Muscle layer of duodenum (tissue), 2 donors: ENCODE data around the gene RNF208.

Experiments used
- H3K27ac ChIP-seq: one replicate; pipeline ENCODE4 v1.7.0; 2013; ENCODE audit warnings: mild to moderate bottlenecking, low read length
- H3K27me3 ChIP-seq: one replicate; pipeline ENCODE4 v1.7.0; 2013; ENCODE audit warnings: low read depth, mild to moderate bottlenecking, control low read depth, low read length
- H3K36me3 ChIP-seq, 2 donors: one replicate each; pipeline ENCODE4 v1.7.0; 2013; ENCODE audit warnings: low read length in 2 of 2, control low read depth in 1 of 2, mild to moderate bottlenecking in 1 of 2; ENCODE audit not compliant: insufficient read depth in 2 of 2, control insufficient read depth in 1 of 2
- H3K4me1 ChIP-seq, 2 donors: one replicate each; pipeline ENCODE4 v1.7.0; 2013; ENCODE audit warnings: low read length in 2 of 2, mild to moderate bottlenecking in 2 of 2, control low read depth in 1 of 2, moderate library complexity in 1 of 2; ENCODE audit not compliant: insufficient read depth in 2 of 2, control insufficient read depth in 1 of 2
- H3K4me3 ChIP-seq, 2 donors: one replicate each; pipeline ENCODE4 v1.7.0; 2013; ENCODE audit warnings: low read length in 2 of 2, low read depth in 1 of 2, mild to moderate bottlenecking in 1 of 2
- H3K9me3 ChIP-seq, 2 donors: one replicate each; pipeline ENCODE4 v1.7.0; 2013; ENCODE audit warnings: low read length in 2 of 2, control low read depth in 1 of 2, mild to moderate bottlenecking in 1 of 2; ENCODE audit not compliant: control insufficient read depth in 1 of 2
- donor health status: healthy.

RNF208 gene

DNA sequence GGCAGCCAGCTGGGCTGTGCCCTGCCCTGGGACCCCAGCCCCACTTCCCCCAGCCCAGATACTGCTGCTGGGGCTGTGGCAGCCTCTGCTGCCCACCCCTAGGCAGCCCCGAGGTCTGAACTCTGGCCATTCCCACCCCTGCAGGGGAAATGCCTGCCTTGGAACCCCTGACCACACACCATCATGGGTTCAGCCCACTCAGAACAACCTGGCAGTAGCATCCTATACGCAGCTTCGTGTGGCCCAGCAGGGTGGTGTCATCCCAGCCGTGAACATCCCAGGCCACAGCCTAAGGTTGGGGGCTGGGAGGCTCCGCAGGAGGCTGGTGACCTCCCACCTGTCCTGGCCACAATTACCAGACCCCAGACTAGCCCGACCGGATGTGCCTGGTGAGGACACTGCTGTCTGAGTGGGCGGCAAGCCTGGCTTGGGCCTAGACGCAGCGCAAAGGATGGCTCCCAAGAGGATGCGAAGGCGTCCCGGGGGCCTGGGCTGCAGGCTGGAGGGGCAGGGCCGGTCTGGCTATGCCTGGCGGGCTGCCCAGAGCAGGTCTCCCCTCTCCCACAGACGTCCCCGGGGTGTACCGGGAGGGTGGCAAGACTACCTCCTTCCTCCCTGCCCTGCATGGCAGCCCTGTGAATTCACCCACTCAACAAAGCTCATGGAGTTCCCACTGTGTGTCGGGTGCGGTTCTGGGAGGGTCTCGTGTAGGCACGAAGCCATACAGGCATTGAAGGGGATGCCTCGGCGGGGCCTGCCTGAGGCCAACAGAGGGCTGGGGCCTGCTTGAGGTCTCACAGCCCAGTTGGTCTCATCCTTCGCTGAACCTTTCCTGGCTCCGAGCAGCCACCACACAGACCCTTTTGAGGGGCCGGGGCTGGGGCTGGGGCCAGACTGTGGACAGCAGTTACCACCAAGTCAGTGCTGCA lies 7.2 kb upstream of the RNF208 start:
- Histone ChIP-seq H3K27ac (no peak overlapping the region), H3K27me3 (peaks cover 11% of the 10 kb centered on the region), H3K4me3 (no peak overlapping the region), H3K4me1 (peaks cover 0 to under 1% of the 10 kb centered on the region in 2 donors), H3K36me3 (no peaks in the 10 kb centered on the region), H3K9me3 (no peaks in the 10 kb centered on the region)

DNA sequence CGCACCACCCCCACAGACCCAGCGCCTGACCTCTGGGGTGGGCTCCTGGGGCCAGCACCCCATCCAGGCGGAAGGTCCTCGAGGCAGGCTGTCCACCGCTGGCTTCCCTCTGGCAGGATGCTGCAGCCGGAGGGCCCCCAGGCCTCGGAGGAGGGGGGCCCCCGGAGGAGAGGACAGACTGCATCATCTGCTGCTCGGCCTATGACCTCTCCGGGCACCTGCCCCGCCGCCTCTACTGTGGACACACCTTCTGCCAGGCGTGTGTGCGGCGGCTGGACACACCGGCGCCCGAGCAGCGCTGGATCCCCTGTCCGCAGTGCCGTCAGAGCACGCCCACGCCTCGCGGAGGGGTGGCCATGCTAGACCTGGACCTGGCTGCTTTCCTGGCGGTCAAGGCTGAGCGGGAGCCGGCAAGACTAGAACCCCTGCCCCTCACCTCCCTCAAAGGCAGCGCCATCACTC lies 6.5 kb upstream of the RNF208 start:
- Histone ChIP-seq H3K9me3 (no peaks in the 10 kb centered on the region), H3K4me1 (peaks cover 0 to 6% of the 10 kb centered on the region in 2 donors), H3K27me3 (peaks cover 11% of the 10 kb centered on the region), H3K36me3 (no peaks in the 10 kb centered on the region), H3K27ac (no peak overlapping the region), H3K4me3 (no peak overlapping the region)

GRCh38 chr9:137227853-137228505 lies 5.9 kb upstream of the RNF208 start:
- H3K36me3 ChIP-seq: no peaks in the 10 kb centered on the region
- H3K4me1 ChIP-seq: peaks cover 0 to 7% of the 10 kb centered on the region in 2 donors
- no peaks in the 10 kb centered on the region for H3K9me3 ChIP-seq
- H3K4me3 ChIP-seq: no peak overlapping the region
- peaks cover 11% of the 10 kb centered on the region for H3K27me3 ChIP-seq
- no peak overlapping the region for H3K27ac ChIP-seq

- H3K27ac ChIP-seq: no peak within 1 kb of the TSS
- H3K4me3 ChIP-seq: no peak within 1 kb of the TSS
- H3K9me3 ChIP-seq: no peaks in the 10 kb centered on the region
- H3K36me3 ChIP-seq: no peaks in the 10 kb centered on the region
- peaks cover 0 to 14% of the 10 kb centered on the region in 2 donors for H3K4me1 ChIP-seq
- H3K27me3 ChIP-seq: peaks cover 11% of the 10 kb centered on the region
These were observed 5.2 kb upstream of the RNF208 start, which contains the start of gene RNF224 for GRCh38 chr9:137227054-137227852. RNF224 (plus strand) TSS chr9:137227502; CDS start chr9:137228336, 834 bp downstream.

DNA sequence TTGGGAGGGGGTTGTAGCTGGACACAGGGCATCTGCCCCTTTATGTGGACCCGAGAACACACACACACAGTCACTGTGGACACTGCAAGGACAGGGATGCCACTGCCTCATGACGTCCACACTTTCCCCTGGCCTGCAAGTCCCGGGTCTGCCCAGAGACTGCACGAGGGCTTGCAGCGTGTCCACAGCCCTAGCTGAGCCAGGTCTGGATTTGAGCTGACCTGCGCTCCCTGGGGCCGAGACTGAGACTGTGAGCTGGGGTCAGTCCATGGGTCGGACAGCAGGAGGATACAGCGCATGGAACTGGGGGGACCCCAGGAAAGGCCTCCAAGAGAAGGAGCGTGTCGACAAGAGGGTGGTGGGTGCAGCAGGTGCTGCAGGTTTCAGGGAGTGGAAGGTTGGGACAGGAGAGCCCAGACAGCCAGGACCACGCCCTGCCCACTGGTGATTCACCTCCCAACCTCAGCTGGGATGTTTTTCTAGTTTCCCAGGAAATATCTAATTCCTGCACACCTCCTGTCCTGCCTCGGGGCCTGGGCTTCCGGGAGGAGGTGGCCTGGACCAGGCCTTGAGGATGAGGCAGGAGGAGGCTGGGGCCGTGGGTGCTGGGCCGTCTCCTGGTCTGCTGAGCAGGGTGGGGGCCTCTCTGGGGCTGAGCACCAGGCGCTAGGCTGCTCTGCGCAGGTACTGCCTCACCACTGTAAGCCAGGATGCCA lies 4.5 kb upstream of the RNF208 start:
- H3K36me3 ChIP-seq: no peaks in the 10 kb centered on the region
- peaks cover 0 to 17% of the 10 kb centered on the region in 2 donors for H3K4me1 ChIP-seq
- no peaks in the 10 kb centered on the region for H3K9me3 ChIP-seq
- H3K27ac ChIP-seq: no peak overlapping the region
- no peak overlapping the region for H3K4me3 ChIP-seq
- H3K27me3 ChIP-seq: peaks cover 11% of the 10 kb centered on the region

DNA sequence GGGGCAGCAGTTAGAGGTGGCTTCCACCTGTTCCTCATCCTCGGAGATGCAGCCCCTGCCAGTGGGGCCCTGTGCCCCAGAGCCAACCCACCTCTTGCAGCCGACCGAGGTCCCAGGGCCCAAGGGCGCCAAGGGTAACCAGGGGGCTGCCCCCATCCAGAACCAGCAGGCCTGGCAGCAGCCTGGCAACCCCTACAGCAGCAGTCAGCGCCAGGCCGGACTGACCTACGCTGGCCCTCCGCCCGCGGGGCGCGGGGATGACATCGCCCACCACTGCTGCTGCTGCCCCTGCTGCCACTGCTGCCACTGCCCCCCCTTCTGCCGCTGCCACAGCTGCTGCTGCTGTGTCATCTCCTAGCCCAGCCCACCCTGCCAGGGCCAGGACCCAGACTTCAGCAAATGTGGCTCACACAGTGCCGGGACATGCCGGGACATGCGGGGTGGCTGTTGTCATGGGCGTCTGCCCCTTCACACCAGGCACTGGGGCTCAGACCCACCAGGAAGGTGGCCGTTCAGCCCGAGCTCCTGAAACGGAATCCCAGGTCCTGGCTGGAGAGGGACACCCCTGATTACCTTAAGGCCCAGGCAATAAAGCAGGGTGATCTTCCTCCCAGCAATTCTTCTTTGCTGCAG lies 3.8 kb upstream of the RNF208 start:
- H3K9me3 ChIP-seq: no peaks in the 10 kb centered on the region
- no peak overlapping the region for H3K27ac ChIP-seq
- peaks cover 0 to 19% of the 10 kb centered on the region in 2 donors for H3K4me1 ChIP-seq
- H3K4me3 ChIP-seq: no peak overlapping the region
- H3K36me3 ChIP-seq: no peaks in the 10 kb centered on the region
- peaks cover 9% of the 10 kb centered on the region for H3K27me3 ChIP-seq

DNA sequence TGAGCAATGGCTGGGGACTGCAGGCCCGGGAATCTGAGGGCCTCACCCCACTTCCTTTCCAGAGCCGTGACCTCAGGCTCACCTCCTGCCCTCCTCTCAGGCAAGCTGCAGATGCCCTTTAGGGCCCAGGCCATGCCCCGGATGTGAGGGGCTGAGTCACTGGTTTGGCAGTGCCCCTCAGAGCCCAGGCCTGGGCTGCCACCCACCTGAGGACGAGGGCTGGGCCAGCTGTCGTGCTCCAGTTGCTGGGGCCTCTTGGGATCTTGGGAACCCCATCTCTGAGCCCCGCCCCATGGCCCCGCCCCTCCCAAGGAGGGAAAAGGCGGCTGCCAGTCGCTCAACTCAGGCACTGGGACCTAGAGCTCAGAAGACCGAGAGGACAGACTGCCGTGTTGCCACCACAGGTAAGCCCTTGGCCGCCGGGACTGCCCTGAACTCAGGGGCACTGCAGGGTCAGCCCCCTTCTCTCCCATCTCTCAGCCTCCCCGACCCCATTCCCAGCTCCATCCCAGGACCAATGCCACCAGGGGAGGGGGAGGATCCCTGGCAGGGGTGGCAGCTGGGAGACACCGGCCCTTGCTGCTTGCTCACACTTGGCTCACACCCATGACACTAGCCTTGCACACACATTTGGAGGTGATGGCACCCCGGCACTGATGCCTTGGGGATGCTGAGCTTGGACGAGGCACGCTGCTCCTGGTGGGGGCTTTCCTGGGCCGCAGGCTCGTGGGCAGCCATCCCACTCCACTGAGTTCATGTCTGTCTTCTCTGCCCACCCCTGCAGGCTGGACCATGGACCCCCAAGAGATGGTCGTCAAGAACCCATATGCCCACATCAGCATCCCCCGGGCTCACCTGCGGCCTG lies 3.0 kb upstream of the RNF208 start, which contains the start of gene CYSRT1:
CYSRT1 (plus strand) TSS at position 345 of the 865 bp plus-strand sequence; CDS start at position 793, 448 bp downstream.
- peaks cover 0 to 19% of the 10 kb centered on the region in 2 donors for H3K4me1 ChIP-seq
- H3K9me3 ChIP-seq: no peaks in the 10 kb centered on the region
- H3K27ac ChIP-seq: peak within 1 kb of the TSS; percentile 60
- no peaks in the 10 kb centered on the region for H3K36me3 ChIP-seq
- peaks cover 9% of the 10 kb centered on the region for H3K27me3 ChIP-seq
- peak within 1 kb of the TSS; percentile 67 to 86 for H3K4me3 ChIP-seq

- H3K9me3 ChIP-seq: no peaks in the 10 kb centered on the region
- peaks cover 0 to 19% of the 10 kb centered on the region in 2 donors for H3K4me1 ChIP-seq
- no peaks in the 10 kb centered on the region for H3K36me3 ChIP-seq
- peak overlapping the region; percentile 67 to 86 for H3K4me3 ChIP-seq
- H3K27me3 ChIP-seq: no peaks in the 10 kb centered on the region
- H3K27ac ChIP-seq: peak overlapping the region; percentile 60
These were observed 1.3 kb upstream of the RNF208 start for GRCh38 chr9:137223078-137223970.

- H3K27ac ChIP-seq: no peak overlapping the region
- peak overlapping the region in 1 of 2 donors; percentile 44 for H3K4me3 ChIP-seq
- peaks cover 0 to 19% of the 10 kb centered on the region in 2 donors for H3K4me1 ChIP-seq
These were observed 431 bp downstream of the RNF208 start for GRCh38 chr9:137221506-137222111.

More at GRCh38 chr9:137221506-137222111, 431 bp downstream of the RNF208 start:
- Histone ChIP-seq H3K9me3 (no peaks in the 10 kb centered on the region), H3K36me3 (no peaks in the 10 kb centered on the region), H3K27me3 (no peaks in the 10 kb centered on the region)
